ENCODE measurements around the gene GORASP2.

Gene GORASP2

GRCh38 chr2:170932166-170932565 lies 3.1 kb downstream of the GORASP2 start:
- H3K4me2 ChIP-seq (ENCODE audit: low read length, poor library complexity, severe bottlenecking) = peak overlapping the region; percentile 26
- no peak overlapping the region for H3K4me3 ChIP-seq (ENCODE audit: insufficient read depth in 1 of 2, low read depth in 1 of 2, low read length in 2 of 2)
- no peak overlapping the region for H2AFZ ChIP-seq (ENCODE audit: low read depth, low read length)
- H3K36me3 ChIP-seq (ENCODE audit: control insufficient read depth in 1 of 2, insufficient read depth in 2 of 2, low read depth in 1 of 2, low read length in 2 of 2) = peaks cover 12 to 13% of the 10 kb centered on the region in 2 experiments
- peaks cover 3% of the 10 kb centered on the region for H3K4me1 ChIP-seq (ENCODE audit: control insufficient read depth, insufficient read depth, low read depth, low read length)
- H2BK5ac ChIP-seq (ENCODE audit: low read depth, low read length, poor library complexity, severe bottlenecking) = no peak overlapping the region
- WGBS = no CpG with 5 or more reads among the region's 1 CpG
- no peak overlapping the region for H2AK5ac ChIP-seq (ENCODE audit: low read length, severe bottlenecking)
- H4K8ac ChIP-seq (ENCODE audit: low read length) = no peak overlapping the region
- H2BK120ac ChIP-seq (ENCODE audit: low read depth, low read length) = no peak overlapping the region
- DNase-seq = no peak
- H3K27me3 ChIP-seq (ENCODE audit: control insufficient read depth in 1 of 2, insufficient read depth in 1 of 2, low read length in 2 of 2) = no peaks in the 10 kb centered on the region
- H2BK12ac ChIP-seq (ENCODE audit: low read length in 2 of 2) = no peak overlapping the region
- H3K27ac ChIP-seq (ENCODE audit: low read length, poor library complexity, severe bottlenecking) = no peak overlapping the region
- no peaks in the 10 kb centered on the region for H3K9me3 ChIP-seq (ENCODE audit: control insufficient read depth, low read length)
- no peak overlapping the region for H3K4ac ChIP-seq (ENCODE audit: low read depth in 1 of 2, low read length in 2 of 2)
- H4K91ac ChIP-seq (ENCODE audit: low read length) = no peak overlapping the region
- H3K18ac ChIP-seq (ENCODE audit: low read depth in 1 of 2, low read length in 2 of 2) = no peak overlapping the region
- H3K23ac ChIP-seq (ENCODE audit: low read length in 2 of 2) = no peak overlapping the region
- no peak overlapping the region for H2BK15ac ChIP-seq (ENCODE audit: low read depth, poor library complexity, severe bottlenecking)
- H3K9ac ChIP-seq (ENCODE audit: low read length) = no peak overlapping the region
- H3K79me1 ChIP-seq (replicated peaks; ENCODE audit: low read length, poor library complexity, severe bottlenecking) = no peaks in the 10 kb centered on the region
- no peak overlapping the region for H3K14ac ChIP-seq (ENCODE audit: low read length in 2 of 2)

GRCh38 chr2:170932948-170933347 lies 3.9 kb downstream of the GORASP2 start:
- Histone ChIP-seq H2BK120ac (ENCODE audit: low read depth, low read length) (no peak overlapping the region), H3K36me3 (ENCODE audit: control insufficient read depth in 1 of 2, insufficient read depth in 2 of 2, low read depth in 1 of 2, low read length in 2 of 2) (peaks cover 16 to 19% of the 10 kb centered on the region in 2 experiments), H3K9ac (ENCODE audit: low read length) (no peak overlapping the region), H2BK15ac (ENCODE audit: low read depth, poor library complexity, severe bottlenecking) (no peak overlapping the region), H3K4ac (ENCODE audit: low read depth in 1 of 2, low read length in 2 of 2) (no peak overlapping the region), H2BK5ac (ENCODE audit: low read depth, low read length, poor library complexity, severe bottlenecking) (no peak overlapping the region), H3K18ac (ENCODE audit: low read depth in 1 of 2, low read length in 2 of 2) (no peak overlapping the region), H3K14ac (ENCODE audit: low read length in 2 of 2) (no peak overlapping the region), H2AFZ (ENCODE audit: low read depth, low read length) (no peak overlapping the region), H2BK12ac (ENCODE audit: low read length in 2 of 2) (no peak overlapping the region), H3K9me3 (ENCODE audit: control insufficient read depth, low read length) (no peaks in the 10 kb centered on the region), H2AK5ac (ENCODE audit: low read length, severe bottlenecking) (no peak overlapping the region), H3K4me2 (ENCODE audit: low read length, poor library complexity, severe bottlenecking) (no peak overlapping the region), H3K27ac (ENCODE audit: low read length, poor library complexity, severe bottlenecking) (no peak overlapping the region), H4K8ac (ENCODE audit: low read length) (no peak overlapping the region), H4K91ac (ENCODE audit: low read length) (no peak overlapping the region), H3K79me1 (replicated peaks; ENCODE audit: low read length, poor library complexity, severe bottlenecking) (no peaks in the 10 kb centered on the region), H3K4me1 (ENCODE audit: control insufficient read depth, insufficient read depth, low read depth, low read length) (peaks cover 3% of the 10 kb centered on the region), H3K4me3 (ENCODE audit: insufficient read depth in 1 of 2, low read depth in 1 of 2, low read length in 2 of 2) (no peak overlapping the region), H3K23ac (ENCODE audit: low read length in 2 of 2) (no peak overlapping the region), H3K27me3 (ENCODE audit: control insufficient read depth in 1 of 2, insufficient read depth in 1 of 2, low read length in 2 of 2) (no peaks in the 10 kb centered on the region)
- no peak for DNase-seq

- H3K4ac ChIP-seq (ENCODE audit: low read depth in 1 of 2, low read length in 2 of 2) = no peak overlapping the region
- no peak overlapping the region for H2BK120ac ChIP-seq (ENCODE audit: low read depth, low read length)
- no peak overlapping the region for H4K91ac ChIP-seq (ENCODE audit: low read length)
- no peak overlapping the region for H3K4me2 ChIP-seq (ENCODE audit: low read length, poor library complexity, severe bottlenecking)
- no peak overlapping the region for H2BK15ac ChIP-seq (ENCODE audit: low read depth, poor library complexity, severe bottlenecking)
- no peak overlapping the region for H3K14ac ChIP-seq (ENCODE audit: low read length in 2 of 2)
- no peak for DNase-seq
- H3K27me3 ChIP-seq (ENCODE audit: control insufficient read depth in 1 of 2, insufficient read depth in 1 of 2, low read length in 2 of 2) = no peaks in the 10 kb centered on the region
- 100% methylated on average over 1 of the region's 3 CpGs for WGBS
- H2AK5ac ChIP-seq (ENCODE audit: low read length, severe bottlenecking) = no peak overlapping the region
- no peak overlapping the region for H3K4me3 ChIP-seq (ENCODE audit: insufficient read depth in 1 of 2, low read depth in 1 of 2, low read length in 2 of 2)
- no peak overlapping the region for H3K23ac ChIP-seq (ENCODE audit: low read length in 2 of 2)
- no peak overlapping the region for H3K27ac ChIP-seq (ENCODE audit: low read length, poor library complexity, severe bottlenecking)
- H3K4me1 ChIP-seq (ENCODE audit: control insufficient read depth, insufficient read depth, low read depth, low read length) = peaks cover 2% of the 10 kb centered on the region
- H3K18ac ChIP-seq (ENCODE audit: low read depth in 1 of 2, low read length in 2 of 2) = no peak overlapping the region
- no peak overlapping the region for H2AFZ ChIP-seq (ENCODE audit: low read depth, low read length)
- H3K79me1 ChIP-seq (replicated peaks; ENCODE audit: low read length, poor library complexity, severe bottlenecking) = no peaks in the 10 kb centered on the region
- no peak overlapping the region for H2BK5ac ChIP-seq (ENCODE audit: low read depth, low read length, poor library complexity, severe bottlenecking)
- H3K9ac ChIP-seq (ENCODE audit: low read length) = no peak overlapping the region
- peaks cover 16 to 20% of the 10 kb centered on the region in 2 experiments for H3K36me3 ChIP-seq (ENCODE audit: control insufficient read depth in 1 of 2, insufficient read depth in 2 of 2, low read depth in 1 of 2, low read length in 2 of 2)
- no peak overlapping the region for H2BK12ac ChIP-seq (ENCODE audit: low read length in 2 of 2)
- H3K9me3 ChIP-seq (ENCODE audit: control insufficient read depth, low read length) = no peaks in the 10 kb centered on the region
- no peak overlapping the region for H4K8ac ChIP-seq (ENCODE audit: low read length)
Measured at GRCh38 chr2:170937709-170938379, 8.8 kb downstream of the GORASP2 start.

GRCh38 chr2:170940066-170940465 lies 11.0 kb downstream of the GORASP2 start:
- Histone ChIP-seq H4K91ac (ENCODE audit: low read length) (no peak overlapping the region), H2BK12ac (ENCODE audit: low read length in 2 of 2) (no peak overlapping the region), H2BK5ac (ENCODE audit: low read depth, low read length, poor library complexity, severe bottlenecking) (no peak overlapping the region), H3K4me2 (ENCODE audit: low read length, poor library complexity, severe bottlenecking) (no peak overlapping the region), H3K27me3 (ENCODE audit: control insufficient read depth in 1 of 2, insufficient read depth in 1 of 2, low read length in 2 of 2) (no peaks in the 10 kb centered on the region), H2AFZ (ENCODE audit: low read depth, low read length) (no peak overlapping the region), H4K8ac (ENCODE audit: low read length) (no peak overlapping the region), H3K27ac (ENCODE audit: low read length, poor library complexity, severe bottlenecking) (no peak overlapping the region), H2BK15ac (ENCODE audit: low read depth, poor library complexity, severe bottlenecking) (no peak overlapping the region), H3K23ac (ENCODE audit: low read length in 2 of 2) (no peak overlapping the region), H3K9me3 (ENCODE audit: control insufficient read depth, low read length) (no peaks in the 10 kb centered on the region), H3K4me1 (ENCODE audit: control insufficient read depth, insufficient read depth, low read depth, low read length) (peaks cover 5% of the 10 kb centered on the region), H2AK5ac (ENCODE audit: low read length, severe bottlenecking) (no peak overlapping the region), H3K18ac (ENCODE audit: low read depth in 1 of 2, low read length in 2 of 2) (no peak overlapping the region), H3K14ac (ENCODE audit: low read length in 2 of 2) (no peak overlapping the region), H3K4ac (ENCODE audit: low read depth in 1 of 2, low read length in 2 of 2) (no peak overlapping the region), H3K79me1 (replicated peaks; ENCODE audit: low read length, poor library complexity, severe bottlenecking) (no peaks in the 10 kb centered on the region), H3K9ac (ENCODE audit: low read length) (no peak overlapping the region), H2BK120ac (ENCODE audit: low read depth, low read length) (no peak overlapping the region), H3K36me3 (ENCODE audit: control insufficient read depth in 1 of 2, insufficient read depth in 2 of 2, low read depth in 1 of 2, low read length in 2 of 2) (peaks cover 13 to 16% of the 10 kb centered on the region in 2 experiments), H3K4me3 (ENCODE audit: insufficient read depth in 1 of 2, low read depth in 1 of 2, low read length in 2 of 2) (no peak overlapping the region)
- DNase-seq = no peak
